GM13977 (cell line): ENCODE measurements around the gene IRF5.
"Not testable (repeated sequence)": the region's sequence is repeated elsewhere in the genome, so short reads cannot be mapped to it uniquely, and the experiment has no call there.

ENCODE experiments used
- DNase-seq: peaks from one replicate; pipeline ENCODE4 v3.0.0; 2012; ENCODE audit warnings: low spot score
- in situ Hi-C: fragments of 300-500 bp; cut with MboI; formaldehyde crosslinking; loops from one replicate; pipeline ENCODE4 v1.12.0; 2022; ENCODE audit warnings: low sequenced_read_pairs, low pct_unique_long_range_greater_than_20kb, mixed read lengths, inconsistent platforms; ENCODE audit not compliant: unreplicated experiment
- TF ChIP-seq, protein P1 (sequence below): IDR thresholded peaks from 2 replicates; pipeline ENCODE4 v1.5.1; 2012; ENCODE audit warnings: mild to moderate bottlenecking, control low read depth; ENCODE audit not compliant: insufficient read depth; ENCODE audit errors: extremely low read depth, missing control alignments

Gene IRF5

DNA sequence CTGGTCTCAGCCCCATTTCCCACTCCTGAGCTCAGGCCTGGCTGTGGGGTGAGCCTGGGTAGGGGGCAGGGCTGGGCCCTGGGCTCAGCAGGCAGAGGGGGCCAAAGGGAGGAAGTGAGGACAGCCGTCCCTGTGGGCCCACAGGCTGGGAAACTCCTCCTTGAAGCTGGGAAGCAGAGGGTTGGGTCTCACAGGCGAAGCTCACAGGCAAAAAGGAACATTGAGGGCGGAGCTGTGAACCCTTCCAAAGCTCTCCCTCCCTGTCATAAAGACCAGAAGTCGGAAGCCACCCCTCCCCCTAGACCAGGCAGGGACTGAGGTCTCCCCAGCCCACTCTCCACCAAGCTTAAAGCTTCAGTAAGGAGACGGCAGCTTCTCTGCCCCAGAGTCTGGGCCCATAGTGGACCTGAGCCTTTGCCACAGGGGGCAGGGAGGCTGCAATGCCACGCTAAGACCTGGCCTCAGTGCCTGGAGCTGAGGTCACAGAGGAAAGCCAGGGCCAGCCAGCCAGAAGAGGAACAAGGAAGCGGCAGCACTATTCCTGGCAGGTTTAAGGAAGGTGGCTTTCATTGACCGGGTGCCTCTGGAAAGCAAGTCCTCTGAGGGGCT lies 26.2 kb upstream of the IRF5 start:
- TF ChIP-seq, protein P1, sequence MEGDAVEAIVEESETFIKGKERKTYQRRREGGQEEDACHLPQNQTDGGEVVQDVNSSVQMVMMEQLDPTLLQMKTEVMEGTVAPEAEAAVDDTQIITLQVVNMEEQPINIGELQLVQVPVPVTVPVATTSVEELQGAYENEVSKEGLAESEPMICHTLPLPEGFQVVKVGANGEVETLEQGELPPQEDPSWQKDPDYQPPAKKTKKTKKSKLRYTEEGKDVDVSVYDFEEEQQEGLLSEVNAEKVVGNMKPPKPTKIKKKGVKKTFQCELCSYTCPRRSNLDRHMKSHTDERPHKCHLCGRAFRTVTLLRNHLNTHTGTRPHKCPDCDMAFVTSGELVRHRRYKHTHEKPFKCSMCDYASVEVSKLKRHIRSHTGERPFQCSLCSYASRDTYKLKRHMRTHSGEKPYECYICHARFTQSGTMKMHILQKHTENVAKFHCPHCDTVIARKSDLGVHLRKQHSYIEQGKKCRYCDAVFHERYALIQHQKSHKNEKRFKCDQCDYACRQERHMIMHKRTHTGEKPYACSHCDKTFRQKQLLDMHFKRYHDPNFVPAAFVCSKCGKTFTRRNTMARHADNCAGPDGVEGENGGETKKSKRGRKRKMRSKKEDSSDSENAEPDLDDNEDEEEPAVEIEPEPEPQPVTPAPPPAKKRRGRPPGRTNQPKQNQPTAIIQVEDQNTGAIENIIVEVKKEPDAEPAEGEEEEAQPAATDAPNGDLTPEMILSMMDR, result no peak
- no peak for DNase-seq
- in situ Hi-C loops, result no loop called here

- DNase-seq, result no peak
- TF ChIP-seq, protein P1, result no peak
- in situ Hi-C loops, result no loop called here
These were observed 25.4 kb upstream of the IRF5 start for GRCh38 chr7:128912281-128912680.

- in situ Hi-C loops, result not testable (repeated sequence)
These were observed 24.8 kb upstream of the IRF5 start for GRCh38 chr7:128912709-128913495.

DNA sequence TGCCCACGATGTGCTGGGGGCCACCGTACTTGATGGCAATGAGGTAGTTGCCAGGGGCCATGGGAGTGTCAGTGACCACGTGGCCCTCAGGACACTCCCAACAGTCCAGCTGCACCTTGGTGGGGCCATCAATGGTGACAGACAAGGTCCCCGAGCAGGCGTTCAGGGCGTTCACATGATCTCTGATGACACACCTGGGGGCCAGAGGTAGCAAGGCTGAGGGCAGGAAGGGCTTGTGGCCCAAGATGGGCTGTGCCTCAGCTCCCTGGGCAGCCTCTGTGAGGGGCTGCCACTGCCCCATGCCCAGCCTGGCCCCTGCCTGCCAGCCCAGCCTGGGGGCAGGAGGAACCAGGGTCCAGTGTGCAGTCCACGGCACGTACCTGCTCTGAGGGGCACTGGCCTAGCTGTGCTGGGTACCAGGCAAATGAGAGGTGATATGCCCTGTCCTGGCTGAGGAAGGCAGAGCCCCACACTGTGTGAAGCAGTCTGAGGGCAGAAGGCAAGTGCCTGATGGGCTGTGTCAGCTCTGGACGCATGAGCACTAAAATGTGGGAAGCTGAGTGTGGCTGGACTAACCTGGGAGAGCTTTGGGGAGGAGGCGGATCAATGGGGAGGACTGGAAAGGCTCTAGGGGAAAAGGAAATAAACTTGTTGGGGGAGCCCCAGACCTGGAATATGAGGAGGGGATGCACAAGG lies 23.7 kb upstream of the IRF5 start:
- no peak for DNase-seq
- TF ChIP-seq, protein P1, result no peak
- in situ Hi-C loops, result no loop called here

More at GRCh38 chr7:128912709-128913495, 24.8 kb upstream of the IRF5 start:
- DNase-seq, result not testable (repeated sequence)

GRCh38 chr7:128914566-128915151 lies 23.1 kb upstream of the IRF5 start:
- TF ChIP-seq, protein P1, result no peak
- in situ Hi-C loops, result no loop called here
- DNase-seq, result peak; percentile 84

DNA sequence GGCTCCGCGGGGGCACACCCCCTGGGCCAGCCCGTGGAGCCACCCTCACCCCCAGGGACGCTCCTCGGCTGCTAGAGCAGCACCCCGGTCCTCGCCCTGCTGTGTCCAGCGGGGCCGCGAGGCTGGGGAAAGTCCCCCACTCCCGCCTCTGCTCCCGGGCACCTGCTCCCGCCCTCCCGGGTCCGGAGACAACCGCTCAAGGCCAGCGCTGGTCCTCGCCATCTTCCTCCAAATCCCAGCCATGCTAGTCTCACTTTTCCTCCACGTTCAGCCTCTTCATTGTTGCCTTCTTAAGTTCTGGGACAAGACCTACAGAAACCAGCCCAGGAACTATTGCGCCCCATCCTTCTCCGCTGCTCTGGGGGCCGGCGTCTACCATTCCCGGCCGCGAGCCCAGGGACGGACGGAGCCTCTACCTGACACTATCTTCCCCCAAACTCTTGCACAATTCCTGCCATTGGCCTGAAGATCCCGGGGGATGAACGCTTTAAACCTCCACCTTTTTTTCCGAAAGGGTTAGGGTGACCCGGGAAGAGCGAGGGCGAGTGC lies 22.4 kb upstream of the IRF5 start:
- no peak for DNase-seq
- TF ChIP-seq, protein P1, result no peak
- in situ Hi-C loops, result no loop called here
